Endothelial cell of umbilical vein (primary cell): Measurements from ENCODE around the gene SLC38A1. TPM values are rescaled to one million over a fixed set of nuclear protein-coding genes. Genes with fewer than 3 reads are reported as not detected.
A peak's percentile ranks its signal among the peaks of the same experiment; 100 is the strongest.

Experiments
- BruUV-seq: library from RNA; stranded (reverse); fragments of 400-500 nt; replicated peaks from 2 replicates; lab custom pipeline; 2021; lab: Mats Ljungman, UMichigan
- CTCF ChIA-PET: fragments of 300-600, 350-600 bp; sonication (Branson Sonifier 250); formaldehyde crosslinking; loops from one replicate; lab custom pipeline; 2021; ENCODE audit warnings: antibody characterized with exemption, inconsistent platforms; lab: Charles Lee
- POLR2A ChIA-PET: fragments of 300-600, 350-600 bp; sonication (Branson Sonifier 250); formaldehyde crosslinking; loops from one replicate; lab custom pipeline; 2021; ENCODE audit warnings: antibody characterized with exemption, inconsistent platforms; lab: Charles Lee
- DNase-seq: peaks from one replicate; pipeline ENCODE4 v3.0.0-alpha.2; 2011; ENCODE audit warnings: low read depth, low spot score
- FAIRE-seq: peaks from 2 replicates; lab custom pipeline; 2011; peaks lifted over from hg19 to GRCh38; lab: Jason Lieb, UNC
- H2AFZ ChIP-seq: 2 replicates; pipeline ENCODE4 v1.6.0; 2012; ENCODE audit warnings: low read depth, low read length, control low read depth, inconsistent platforms
- H3K27ac ChIP-seq: 2 replicates; pipeline ENCODE4 v1.5.1; 2011; ENCODE audit warnings: low read depth, mild to moderate bottlenecking, control low read depth, low read length, moderate library complexity; ENCODE audit not compliant: insufficient read depth
- H3K27me3 ChIP-seq, 2 experiments: 2 replicates each; pipeline versions ENCODE4 v1.6.0 to v1.6.1; 2011; ENCODE audit warnings: low read length in 2 of 2, mixed read lengths in 1 of 2; ENCODE audit not compliant: control insufficient read depth in 2 of 2, insufficient read depth in 2 of 2
- H3K36me3 ChIP-seq, 2 experiments: 2 replicates in 1 of 2; 3 replicates in 1 of 2; pipeline ENCODE4 v1.5.1; 2011; ENCODE audit warnings: low read length in 2 of 2, mild to moderate bottlenecking in 1 of 2, moderate library complexity in 1 of 2; ENCODE audit not compliant: control insufficient read depth in 2 of 2, insufficient read depth in 2 of 2; ENCODE audit errors: extremely low read depth in 1 of 2
- H3K4me1 ChIP-seq: 3 replicates; pipeline ENCODE4 v1.5.1; 2011; ENCODE audit warnings: mild to moderate bottlenecking, low read length; ENCODE audit not compliant: control insufficient read depth, insufficient read depth; ENCODE audit errors: extremely low read depth
- H3K4me2 ChIP-seq: 2 replicates; pipeline ENCODE4 v1.6.1; 2011; ENCODE audit warnings: low read length, control low read depth, mixed read lengths; ENCODE audit not compliant: insufficient read depth
- H3K4me3 ChIP-seq, 3 experiments: fragments of 200-600 bp in 1 of 3; sonication (generic), shearing (Covaris generic) in 1 of 3; replicated peaks in 1 of 3; 2 replicates each; pipeline ENCODE4 v1.5.1; 2011 to 2016; ENCODE audit warnings: control low read depth in 3 of 3, low read length in 3 of 3, mild to moderate bottlenecking in 2 of 3, inconsistent platforms in 1 of 3, low read depth in 1 of 3, moderate library complexity in 1 of 3; ENCODE audit not compliant: insufficient read depth in 1 of 3
- H3K79me2 ChIP-seq: 2 replicates; pipeline ENCODE4 v1.6.0; 2012; ENCODE audit warnings: low read length, inconsistent platforms; ENCODE audit not compliant: control insufficient read depth, insufficient read depth
- H3K9ac ChIP-seq: replicated peaks from 2 replicates; pipeline ENCODE3; 2011; ENCODE audit warnings: low read length, control low read depth; ENCODE audit not compliant: insufficient read depth; ENCODE audit errors: extremely low read depth
- H3K9me1 ChIP-seq: replicated peaks from 3 replicates; pipeline ENCODE4 v1.6.0; 2011; ENCODE audit warnings: mild to moderate bottlenecking, low read length; ENCODE audit not compliant: control insufficient read depth, insufficient read depth; ENCODE audit errors: extremely low read depth
- H3K9me3 ChIP-seq: replicated peaks from 2 replicates; pipeline ENCODE4 v1.5.1; 2012; ENCODE audit warnings: low read length, inconsistent platforms; ENCODE audit not compliant: control insufficient read depth, insufficient read depth
- H4K20me1 ChIP-seq: replicated peaks from 2 replicates; pipeline ENCODE3; 2011; ENCODE audit warnings: mild to moderate bottlenecking, low read length; ENCODE audit not compliant: control insufficient read depth, insufficient read depth; ENCODE audit errors: extremely low read depth
- EZH2 ChIP-seq: IDR thresholded peaks from 2 replicates; pipeline ENCODE4 v1.6.1; 2012; ENCODE audit warnings: borderline replicate concordance, low read depth, mild to moderate bottlenecking, moderate library complexity, low read length, inconsistent platforms; ENCODE audit not compliant: severe bottlenecking
- FOS ChIP-seq: IDR thresholded peaks from 2 replicates; pipeline ENCODE4 v1.6.1; 2011; ENCODE audit warnings: mild to moderate bottlenecking, low read length, moderate library complexity, borderline replicate concordance; ENCODE audit not compliant: insufficient read depth
- GATA2 ChIP-seq: IDR thresholded peaks from 2 replicates; pipeline ENCODE4 v1.7.0; 2011; ENCODE audit warnings: low read depth, mild to moderate bottlenecking, moderate library complexity, mixed read lengths, low read length; ENCODE audit not compliant: insufficient read length, insufficient read depth
- JUN ChIP-seq: IDR thresholded peaks from 2 replicates; pipeline ENCODE4 v1.6.1; 2011; ENCODE audit warnings: borderline replicate concordance, low read depth; ENCODE audit not compliant: insufficient read length, insufficient read depth
- MYC ChIP-seq: IDR thresholded peaks from one replicate; pipeline ENCODE4 v1.6.1; 2011; ENCODE audit warnings: mild to moderate bottlenecking, low read depth, low read length
- POLR2A ChIP-seq: IDR thresholded peaks from 2 replicates; pipeline ENCODE4 v1.6.1; 2012; ENCODE audit warnings: low read depth, mild to moderate bottlenecking, control low read depth, low read length
- POLR2AphosphoS5 ChIP-seq: IDR thresholded peaks from 2 replicates; pipeline ENCODE4 v1.6.1; 2012; ENCODE audit warnings: low read depth, mild to moderate bottlenecking, control low read depth, low read length, moderate library complexity; ENCODE audit not compliant: insufficient read depth
- dilution Hi-C: fragments of 300-500 bp; cut with MboI; formaldehyde crosslinking; loops from one replicate; pipeline ENCODE4 v1.15.0; 2019; ENCODE audit warnings: low sequenced_read_pairs; ENCODE audit not compliant: extremely low pct_ligation_motif_present
- intact Hi-C: fragments of 100-400 bp; cut with micrococcal nuclease; formaldehyde crosslinking; loops from one replicate; pipeline ENCODE4 v1.10.0; 2022
- polyA plus RNA-seq, 4 experiments: library from polyadenylated mRNA; depleted of rRNA in 3 of 4; stranded (reverse) in 3 of 4; unstranded in 1 of 4; fragments of >200 nt; gene quantifications; 2 replicates each; pipeline versions ENCODE4 v1.2.1 to v1.2.3, GENCODE V29; 2011 to 2012; ENCODE audit warnings: missing spikeins in 1 of 4
- total RNA-seq: library from RNA; stranded (reverse); gene quantifications from 2 replicates; pipeline ENCODE4 v1.2.3, GENCODE V29; 2021
- TF ChIP-seq, protein P1 (sequence below), 2 donors: IDR thresholded peaks; 1 replicate in 1 of 2; 2 replicates in 1 of 2; pipeline ENCODE4 v1.5.1; 2011; ENCODE audit warnings: low read length in 2 of 2, mild to moderate bottlenecking in 2 of 2, moderate library complexity in 2 of 2, control low read depth in 1 of 2, inconsistent platforms in 1 of 2, low read depth in 1 of 2; ENCODE audit not compliant: insufficient read depth in 1 of 2; ENCODE audit errors: extremely low read depth in 1 of 2
- TF ChIP-seq, protein P2 (sequence below): IDR thresholded peaks from 2 replicates; pipeline ENCODE4 v1.6.1; 2011; ENCODE audit not compliant: insufficient read depth, insufficient read length

SLC38A1 gene
- total and polyA plus RNA-seq, 2 donors (not counting 3 experiments of a cell fraction or from before 2014, with no cell fraction given), result 23.6 to 86.4 TPM

DNA sequence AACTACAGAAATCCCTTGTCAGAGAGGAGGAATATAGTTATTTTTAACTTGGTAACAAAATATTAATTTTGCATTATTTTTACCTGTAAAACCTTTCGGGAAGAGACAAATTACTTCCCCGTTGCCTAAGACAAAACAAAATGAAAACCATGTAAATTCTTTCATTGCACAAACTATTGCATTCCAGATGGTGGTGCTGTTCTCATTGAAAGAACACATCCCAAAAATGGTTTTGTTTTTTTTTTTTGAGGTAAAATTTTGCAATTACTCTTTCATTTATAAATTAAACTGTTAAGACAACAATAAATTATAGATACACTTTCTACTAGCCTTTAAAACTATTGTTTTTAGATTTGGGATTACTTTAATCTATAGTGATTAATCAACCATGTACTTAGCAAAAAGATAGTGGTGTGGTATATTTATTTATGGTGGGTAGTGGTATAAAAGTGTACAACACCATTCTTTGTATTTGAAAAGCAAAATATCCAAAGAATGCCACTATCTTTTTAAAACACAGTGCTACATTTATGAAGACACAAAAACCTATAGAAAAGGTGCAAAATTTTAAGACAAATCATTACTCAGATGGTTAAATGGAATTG is 115.5 kb downstream of the SLC38A1 start:
- FAIRE-seq, result peak; percentile 73
- Histone ChIP-seq H3K27me3 (no peaks in the 10 kb centered on the region), H3K9ac (no peak overlapping the region), H3K4me1 (peaks cover 23% of the 10 kb centered on the region), H3K9me1 (no peaks in the 10 kb centered on the region), H2AFZ (no peak overlapping the region), H3K27ac (peak overlapping the region; percentile 28), H3K36me3 (no peaks in the 10 kb centered on the region), H3K4me3 (no peak overlapping the region), H4K20me1 (no peaks in the 10 kb centered on the region), H3K4me2 (peak overlapping the region; percentile 84), H3K9me3 (no peaks in the 10 kb centered on the region), H3K79me2 (no peaks in the 10 kb centered on the region)
- TF ChIP-seq, protein P1, sequence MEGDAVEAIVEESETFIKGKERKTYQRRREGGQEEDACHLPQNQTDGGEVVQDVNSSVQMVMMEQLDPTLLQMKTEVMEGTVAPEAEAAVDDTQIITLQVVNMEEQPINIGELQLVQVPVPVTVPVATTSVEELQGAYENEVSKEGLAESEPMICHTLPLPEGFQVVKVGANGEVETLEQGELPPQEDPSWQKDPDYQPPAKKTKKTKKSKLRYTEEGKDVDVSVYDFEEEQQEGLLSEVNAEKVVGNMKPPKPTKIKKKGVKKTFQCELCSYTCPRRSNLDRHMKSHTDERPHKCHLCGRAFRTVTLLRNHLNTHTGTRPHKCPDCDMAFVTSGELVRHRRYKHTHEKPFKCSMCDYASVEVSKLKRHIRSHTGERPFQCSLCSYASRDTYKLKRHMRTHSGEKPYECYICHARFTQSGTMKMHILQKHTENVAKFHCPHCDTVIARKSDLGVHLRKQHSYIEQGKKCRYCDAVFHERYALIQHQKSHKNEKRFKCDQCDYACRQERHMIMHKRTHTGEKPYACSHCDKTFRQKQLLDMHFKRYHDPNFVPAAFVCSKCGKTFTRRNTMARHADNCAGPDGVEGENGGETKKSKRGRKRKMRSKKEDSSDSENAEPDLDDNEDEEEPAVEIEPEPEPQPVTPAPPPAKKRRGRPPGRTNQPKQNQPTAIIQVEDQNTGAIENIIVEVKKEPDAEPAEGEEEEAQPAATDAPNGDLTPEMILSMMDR (IDR thresholded peaks at IDR 0.05; ENCODE audit: extremely low read depth in 1 of 2, insufficient read depth in 1 of 2, low read depth in 1 of 2, low read length in 2 of 2), result peak; percentile 38 to 40
- no peak for TF ChIP-seq FOS
- dilution Hi-C loops (no loop called here), intact Hi-C loops (loop anchor here (1.0 to 5.0 kb wide), 8 partner anchors 67 to 868 kb away; partner anchors contain the start of gene SLC38A1)
- BruUV-seq, result no TSS peak
- peak; percentile 37 for DNase-seq
- CTCF ChIA-PET, result interaction anchor here (0.9 to 2.8 kb wide), 12 partner anchors 14 to 868 kb away, joined by 3 to 16 read pairs (median 4); no protein-coding TSS in a partner anchor
- POLR2A ChIA-PET, result no interaction called here

DNA sequence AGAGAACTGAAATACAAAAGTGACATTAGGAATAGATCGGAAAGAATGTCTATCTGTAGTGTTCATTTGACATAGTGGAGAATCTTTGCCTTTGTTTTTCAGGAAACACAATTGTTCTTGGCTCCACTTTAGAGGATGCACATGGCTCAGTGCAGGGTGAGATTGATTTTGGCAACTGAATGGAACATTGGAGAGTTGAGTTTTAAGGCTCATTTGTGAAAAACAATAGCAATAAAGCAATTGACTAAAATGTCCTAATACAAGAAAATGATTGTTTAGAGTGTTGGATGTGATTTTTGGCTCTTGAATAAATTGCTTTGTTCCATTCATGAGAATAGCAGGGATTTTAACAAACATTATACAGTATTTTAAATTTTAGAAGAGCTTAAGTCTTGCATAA is 116.4 kb downstream of the SLC38A1 start:
- Histone ChIP-seq H3K9me1 (no peaks in the 10 kb centered on the region), H3K4me3 (no peak overlapping the region), H3K79me2 (no peaks in the 10 kb centered on the region), H4K20me1 (no peaks in the 10 kb centered on the region), H3K9me3 (no peaks in the 10 kb centered on the region), H3K9ac (no peak overlapping the region), H3K4me2 (no peak overlapping the region), H3K36me3 (no peaks in the 10 kb centered on the region), H2AFZ (no peak overlapping the region), H3K27me3 (peaks cover 0 to 2% of the 10 kb centered on the region in 2 experiments), H3K27ac (no peak overlapping the region), H3K4me1 (peaks cover 23% of the 10 kb centered on the region)
- TF ChIP-seq EZH2 (no peak), GATA2 (no peak), POLR2AphosphoS5 (no peak), POLR2A (no peak), JUN (no peak), FOS (no peak), MYC (no peak)
- TF ChIP-seq, protein P2, sequence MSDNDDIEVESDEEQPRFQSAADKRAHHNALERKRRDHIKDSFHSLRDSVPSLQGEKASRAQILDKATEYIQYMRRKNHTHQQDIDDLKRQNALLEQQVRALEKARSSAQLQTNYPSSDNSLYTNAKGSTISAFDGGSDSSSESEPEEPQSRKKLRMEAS, result no peak
- TF ChIP-seq, protein P1 (IDR thresholded peaks at IDR 0.05; ENCODE audit: extremely low read depth in 1 of 2, insufficient read depth in 1 of 2, low read depth in 1 of 2, low read length in 2 of 2), result no peak
- no TSS peak for BruUV-seq
- CTCF ChIA-PET, result interaction anchor here (0.6 to 1.4 kb wide), 5 partner anchors 37 to 869 kb away, joined by 3 to 4 read pairs (median 3); no protein-coding TSS in a partner anchor
- dilution Hi-C loops, result no loop called here
- FAIRE-seq (peak; percentile 26), DNase-seq (peak; percentile 75)
- POLR2A ChIA-PET, result no interaction called here
- intact Hi-C loops, result loop anchor here (2.0 to 5.0 kb wide), 7 partner anchors 68 to 780 kb away; partner anchors contain the start of gene SLC38A1
